Measurements from ENCODE around the gene EPB41L4B. TPM values are rescaled to one million over a fixed set of nuclear protein-coding genes. Genes with fewer than 3 reads are reported as not detected.

EPB41L4B gene
- total and polyA plus RNA-seq, 2 donors from 2014 or later, result 6.5 to 7.7 TPM

DNA sequence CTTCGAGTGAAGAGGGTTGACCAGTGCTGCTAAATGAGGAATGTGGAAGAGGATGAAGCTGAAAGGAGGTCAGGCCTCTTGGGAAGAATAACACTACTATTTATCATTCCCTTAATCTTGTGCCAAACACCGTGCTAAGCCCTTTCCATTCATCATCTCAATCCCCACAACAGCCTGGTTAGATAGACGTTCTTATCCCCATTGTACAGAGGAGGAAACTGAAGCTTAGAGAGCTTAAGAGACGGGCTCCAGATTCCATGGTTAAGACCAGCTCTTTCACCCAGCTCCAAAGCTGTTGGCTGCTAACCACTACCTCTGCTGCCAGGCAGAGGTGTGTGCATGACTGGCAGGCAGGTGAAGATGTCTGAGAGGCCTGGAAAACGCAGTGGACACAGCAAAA lies 868 bp upstream of the EPB41L4B start:
- intact Hi-C loops (cut with DNase I), result no loop called here
- no peak for FAIRE-seq

DNA sequence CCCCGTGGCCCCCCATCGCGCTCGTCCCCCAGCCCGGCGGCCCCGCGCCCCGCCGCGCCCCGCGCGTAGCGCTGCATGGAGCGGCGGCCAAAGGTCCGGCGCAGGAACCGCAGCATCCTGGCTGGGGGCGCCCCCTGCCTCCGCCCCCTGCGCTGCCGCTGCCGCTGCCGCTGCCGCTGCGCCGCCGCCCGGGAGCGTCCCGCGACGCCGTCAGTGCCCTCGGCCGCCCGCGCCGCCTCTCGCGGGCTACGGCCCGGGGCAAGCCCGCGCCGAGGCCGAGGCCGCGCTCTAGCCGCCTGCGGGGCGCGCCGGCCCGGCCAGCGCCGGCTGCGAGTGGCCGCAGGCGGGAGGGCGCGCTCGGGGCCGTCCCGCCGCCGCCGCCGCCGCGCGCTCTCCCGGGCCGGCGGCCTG lies 523 bp downstream of the EPB41L4B start:
- Histone ChIP-seq H3K27me3 (ENCODE audit: control insufficient read depth, insufficient read depth, low read length) (no peaks in the 10 kb centered on the region), H3K27ac (ENCODE audit: low read depth in 2 of 2, low read length in 2 of 2) (no peak overlapping the region), H3K36me3 (ENCODE audit: control insufficient read depth in 2 of 3, insufficient read depth in 3 of 3, low read length in 3 of 3) (no peaks in the 10 kb centered on the region), H3K4me1 (ENCODE audit: control insufficient read depth in 2 of 3, insufficient read depth in 2 of 3, low read depth in 1 of 3, low read length in 3 of 3) (peaks cover 2 to 3% (median 2%) of the 10 kb centered on the region in 3 donors), H3K4me3 (ENCODE audit: low read length in 3 of 3) (no peak overlapping the region), H3K9me3 (ENCODE audit: control insufficient read depth in 2 of 3, insufficient read depth in 1 of 3, low read length in 3 of 3) (no peaks in the 10 kb centered on the region), H3K9ac (ENCODE audit: low read length in 3 of 3) (no peak overlapping the region)
- intact Hi-C loops (cut with DNase I), result no loop called here
- TF ChIP-seq, protein P1, sequence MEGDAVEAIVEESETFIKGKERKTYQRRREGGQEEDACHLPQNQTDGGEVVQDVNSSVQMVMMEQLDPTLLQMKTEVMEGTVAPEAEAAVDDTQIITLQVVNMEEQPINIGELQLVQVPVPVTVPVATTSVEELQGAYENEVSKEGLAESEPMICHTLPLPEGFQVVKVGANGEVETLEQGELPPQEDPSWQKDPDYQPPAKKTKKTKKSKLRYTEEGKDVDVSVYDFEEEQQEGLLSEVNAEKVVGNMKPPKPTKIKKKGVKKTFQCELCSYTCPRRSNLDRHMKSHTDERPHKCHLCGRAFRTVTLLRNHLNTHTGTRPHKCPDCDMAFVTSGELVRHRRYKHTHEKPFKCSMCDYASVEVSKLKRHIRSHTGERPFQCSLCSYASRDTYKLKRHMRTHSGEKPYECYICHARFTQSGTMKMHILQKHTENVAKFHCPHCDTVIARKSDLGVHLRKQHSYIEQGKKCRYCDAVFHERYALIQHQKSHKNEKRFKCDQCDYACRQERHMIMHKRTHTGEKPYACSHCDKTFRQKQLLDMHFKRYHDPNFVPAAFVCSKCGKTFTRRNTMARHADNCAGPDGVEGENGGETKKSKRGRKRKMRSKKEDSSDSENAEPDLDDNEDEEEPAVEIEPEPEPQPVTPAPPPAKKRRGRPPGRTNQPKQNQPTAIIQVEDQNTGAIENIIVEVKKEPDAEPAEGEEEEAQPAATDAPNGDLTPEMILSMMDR (IDR thresholded peaks at IDR 0.05; ENCODE audit: borderline replicate concordance, extremely low read depth, insufficient read depth), result peak; percentile 20
- peak in 2 of 5 donors; percentile 26 to 44 for DNase-seq
- FAIRE-seq, result no peak

More for the DNA sequence above, 868 bp upstream of the EPB41L4B start:
- TF ChIP-seq, protein P1 (IDR thresholded peaks at IDR 0.05; ENCODE audit: borderline replicate concordance, extremely low read depth, insufficient read depth), result no peak
- peaks cover 2 to 3% (median 2%) of the 10 kb centered on the region in 3 donors for H3K4me1 ChIP-seq (ENCODE audit: control insufficient read depth in 2 of 3, insufficient read depth in 2 of 3, low read depth in 1 of 3, low read length in 3 of 3)
- no peak for DNase-seq
- no peaks in the 10 kb centered on the region for H3K36me3 ChIP-seq (ENCODE audit: control insufficient read depth in 2 of 3, insufficient read depth in 3 of 3, low read length in 3 of 3)
- no peak overlapping the region for H3K4me3 ChIP-seq (ENCODE audit: low read length in 3 of 3)
- H3K9me3 ChIP-seq (ENCODE audit: control insufficient read depth in 2 of 3, insufficient read depth in 1 of 3, low read length in 3 of 3), result no peaks in the 10 kb centered on the region
- no peak overlapping the region for H3K9ac ChIP-seq (ENCODE audit: low read length in 3 of 3)
- H3K27ac ChIP-seq (ENCODE audit: low read depth in 2 of 2, low read length in 2 of 2), result peak overlapping the region in 1 of 2 donors; percentile 62
- H3K27me3 ChIP-seq (ENCODE audit: control insufficient read depth, insufficient read depth, low read length), result no peaks in the 10 kb centered on the region

DNA sequence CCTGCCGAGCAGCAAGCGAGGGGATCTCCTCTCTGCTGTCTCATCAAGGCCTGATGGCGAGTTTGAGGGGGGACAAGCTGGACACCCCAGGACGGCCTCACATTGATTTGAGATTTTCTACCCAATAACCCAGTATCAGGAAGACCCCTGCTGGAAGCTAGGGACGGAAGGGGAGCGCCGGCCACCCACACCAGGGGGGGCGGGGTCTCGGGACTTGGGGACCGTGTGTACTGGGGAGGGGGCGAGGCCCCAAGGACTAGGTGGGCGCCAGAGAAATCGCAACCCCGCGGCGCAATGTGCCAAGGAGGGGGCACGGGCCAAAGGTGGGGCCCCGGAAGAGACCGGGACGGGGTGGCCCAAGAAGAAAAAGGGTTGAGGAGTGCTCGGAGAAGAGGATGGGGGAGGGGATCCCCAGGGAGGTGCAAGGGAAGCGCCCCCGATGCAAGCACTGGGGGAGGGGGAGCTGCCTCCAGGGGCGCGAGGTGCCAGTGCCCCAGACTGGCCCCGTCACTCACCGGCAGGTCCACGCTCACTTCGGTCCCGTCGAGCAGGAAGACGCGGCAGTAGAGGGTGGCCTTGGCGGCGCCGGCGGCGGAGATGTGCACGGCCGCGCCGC lies 1.1 kb downstream of the EPB41L4B start:
- peaks cover 2 to 4% (median 3%) of the 10 kb centered on the region in 3 donors for H3K4me1 ChIP-seq (ENCODE audit: control insufficient read depth in 2 of 3, insufficient read depth in 2 of 3, low read depth in 1 of 3, low read length in 3 of 3)
- peak overlapping the region; percentile 3 to 11 for H3K27ac ChIP-seq (ENCODE audit: low read depth in 2 of 2, low read length in 2 of 2)
- no peaks in the 10 kb centered on the region for H3K27me3 ChIP-seq (ENCODE audit: control insufficient read depth, insufficient read depth, low read length)
- peak in 3 of 5 donors; percentile 43 to 75 (median 59) for DNase-seq
- H3K9ac ChIP-seq (ENCODE audit: low read length in 3 of 3), result no peak overlapping the region
- peak overlapping the region; percentile 20 to 46 (median 40) for H3K4me3 ChIP-seq (ENCODE audit: low read length in 3 of 3)
- no peaks in the 10 kb centered on the region for H3K36me3 ChIP-seq (ENCODE audit: control insufficient read depth in 2 of 3, insufficient read depth in 3 of 3, low read length in 3 of 3)
- intact Hi-C loops (cut with DNase I), result loop anchor here (10.0 kb wide), 1 partner anchor 75 kb away; no protein-coding TSS in a partner anchor
- TF ChIP-seq, protein P1 (IDR thresholded peaks at IDR 0.05; ENCODE audit: borderline replicate concordance, extremely low read depth, insufficient read depth), result no peak
- no peak for FAIRE-seq
- no peaks in the 10 kb centered on the region for H3K9me3 ChIP-seq (ENCODE audit: control insufficient read depth in 2 of 3, insufficient read depth in 1 of 3, low read length in 3 of 3)

Measured in kidney (tissue), 14 donors.